ENCODE results near the gene NDUFS4.
"Not testable (repeated sequence)": the region's sequence is repeated elsewhere in the genome, so short reads cannot be mapped to it uniquely, and the experiment has no call there.

The NDUFS4 gene

GRCh38 chr5:53575101-53575500, 14.7 kb downstream of the NDUFS4 start:
- DNase-seq (ENCODE audit: low spot score) = no peak

- DNase-seq (ENCODE audit: low spot score) = no peak
These were observed 15.4 kb downstream of the NDUFS4 start for GRCh38 chr5:53575831-53576230.

- no peak for DNase-seq (ENCODE audit: low spot score)
These were observed 16.2 kb downstream of the NDUFS4 start for GRCh38 chr5:53576674-53577073.

GRCh38 chr5:53578854-53579253, 18.4 kb downstream of the NDUFS4 start:
- no peak for DNase-seq (ENCODE audit: low spot score)

GRCh38 chr5:53580547-53580946, 20.1 kb downstream of the NDUFS4 start:
- no peak for DNase-seq (ENCODE audit: low spot score)

- no peak for DNase-seq (ENCODE audit: low spot score)
These were observed 21.8 kb downstream of the NDUFS4 start for GRCh38 chr5:53582225-53582624.

- DNase-seq (ENCODE audit: low spot score) = no peak
These were observed 30.3 kb downstream of the NDUFS4 start for GRCh38 chr5:53590759-53591158.

- no peak for DNase-seq (ENCODE audit: low spot score)
These were observed 34.0 kb downstream of the NDUFS4 start for GRCh38 chr5:53594419-53594818.

GRCh38 chr5:53597894-53598293, 37.5 kb downstream of the NDUFS4 start:
- DNase-seq (ENCODE audit: low spot score) = no peak

- DNase-seq (ENCODE audit: low spot score) = no peak
These were observed 41.1 kb downstream of the NDUFS4 start for GRCh38 chr5:53601570-53601969.

GRCh38 chr5:53603009-53603687, 42.7 kb downstream of the NDUFS4 start:
- DNase-seq (ENCODE audit: low spot score) = no peak

GRCh38 chr5:53604309-53604708, 43.9 kb downstream of the NDUFS4 start:
- no peak for DNase-seq (ENCODE audit: low spot score)

- DNase-seq (ENCODE audit: low spot score) = no peak
These were observed 47.4 kb downstream of the NDUFS4 start for GRCh38 chr5:53607886-53608285.

GRCh38 chr5:53608897-53609296, 48.5 kb downstream of the NDUFS4 start:
- not testable (repeated sequence) for DNase-seq (ENCODE audit: low spot score)

GRCh38 chr5:53613061-53613460, 52.6 kb downstream of the NDUFS4 start:
- no peak for DNase-seq (ENCODE audit: low spot score)

- DNase-seq (ENCODE audit: low spot score) = no peak
These were observed 53.1 kb downstream of the NDUFS4 start for GRCh38 chr5:53613536-53613935.

- DNase-seq (ENCODE audit: low spot score) = no peak
These were observed 54.0 kb downstream of the NDUFS4 start for GRCh38 chr5:53614376-53614885.

GRCh38 chr5:53616939-53617549, 56.6 kb downstream of the NDUFS4 start:
- DNase-seq (ENCODE audit: low spot score) = no peak

- DNase-seq (ENCODE audit: low spot score) = no peak
These were observed 70.8 kb downstream of the NDUFS4 start for GRCh38 chr5:53631251-53631650.

GRCh38 chr5:53642061-53642460, 81.6 kb downstream of the NDUFS4 start:
- DNase-seq (ENCODE audit: low spot score) = no peak

GRCh38 chr5:53643445-53643844, 83.0 kb downstream of the NDUFS4 start:
- DNase-seq (ENCODE audit: low spot score) = no peak

GRCh38 chr5:53645078-53645477, 84.6 kb downstream of the NDUFS4 start:
- DNase-seq (ENCODE audit: low spot score) = no peak

GRCh38 chr5:53649352-53649751, 88.9 kb downstream of the NDUFS4 start:
- no peak for DNase-seq (ENCODE audit: low spot score)

- DNase-seq (ENCODE audit: low spot score) = not testable (repeated sequence)
These were observed 100.1 kb downstream of the NDUFS4 start for GRCh38 chr5:53660573-53660972.
